Loucy (cell line): ENCODE results near the gene SPINDOC.

Experiments used
- EZH2phosphoT487 ChIP-seq: fragments of 200-600 bp; IDR thresholded peaks from 2 replicates; pipeline ENCODE4 v1.6.1; 2018; ENCODE audit warnings: antibody characterized with exemption, mild to moderate bottlenecking, moderate library complexity, borderline replicate concordance
- TF ChIP-seq, protein P1 (sequence below): fragments of 200-600 bp; sonication (generic); conservative IDR thresholded peaks from 2 replicates; pipeline ENCODE4 v1.5.1; 2014; ENCODE audit warnings: mild to moderate bottlenecking, antibody characterized with exemption, low read length

- TF ChIP-seq, protein P1, sequence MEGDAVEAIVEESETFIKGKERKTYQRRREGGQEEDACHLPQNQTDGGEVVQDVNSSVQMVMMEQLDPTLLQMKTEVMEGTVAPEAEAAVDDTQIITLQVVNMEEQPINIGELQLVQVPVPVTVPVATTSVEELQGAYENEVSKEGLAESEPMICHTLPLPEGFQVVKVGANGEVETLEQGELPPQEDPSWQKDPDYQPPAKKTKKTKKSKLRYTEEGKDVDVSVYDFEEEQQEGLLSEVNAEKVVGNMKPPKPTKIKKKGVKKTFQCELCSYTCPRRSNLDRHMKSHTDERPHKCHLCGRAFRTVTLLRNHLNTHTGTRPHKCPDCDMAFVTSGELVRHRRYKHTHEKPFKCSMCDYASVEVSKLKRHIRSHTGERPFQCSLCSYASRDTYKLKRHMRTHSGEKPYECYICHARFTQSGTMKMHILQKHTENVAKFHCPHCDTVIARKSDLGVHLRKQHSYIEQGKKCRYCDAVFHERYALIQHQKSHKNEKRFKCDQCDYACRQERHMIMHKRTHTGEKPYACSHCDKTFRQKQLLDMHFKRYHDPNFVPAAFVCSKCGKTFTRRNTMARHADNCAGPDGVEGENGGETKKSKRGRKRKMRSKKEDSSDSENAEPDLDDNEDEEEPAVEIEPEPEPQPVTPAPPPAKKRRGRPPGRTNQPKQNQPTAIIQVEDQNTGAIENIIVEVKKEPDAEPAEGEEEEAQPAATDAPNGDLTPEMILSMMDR: no peak
- no peak for TF ChIP-seq EZH2phosphoT487
Measured at GRCh38 chr11:63811522-63811921, 1.7 kb upstream of the SPINDOC start.
